ENCODE data around the gene PSMG3. TPM values are rescaled to one million over a fixed set of nuclear protein-coding genes. Genes with fewer than 3 reads are reported as not detected.

PSMG3 gene
- total and polyA plus RNA-seq, 2 experiments from 2014 or later, result 28.3 to 84.8 TPM

DNA sequence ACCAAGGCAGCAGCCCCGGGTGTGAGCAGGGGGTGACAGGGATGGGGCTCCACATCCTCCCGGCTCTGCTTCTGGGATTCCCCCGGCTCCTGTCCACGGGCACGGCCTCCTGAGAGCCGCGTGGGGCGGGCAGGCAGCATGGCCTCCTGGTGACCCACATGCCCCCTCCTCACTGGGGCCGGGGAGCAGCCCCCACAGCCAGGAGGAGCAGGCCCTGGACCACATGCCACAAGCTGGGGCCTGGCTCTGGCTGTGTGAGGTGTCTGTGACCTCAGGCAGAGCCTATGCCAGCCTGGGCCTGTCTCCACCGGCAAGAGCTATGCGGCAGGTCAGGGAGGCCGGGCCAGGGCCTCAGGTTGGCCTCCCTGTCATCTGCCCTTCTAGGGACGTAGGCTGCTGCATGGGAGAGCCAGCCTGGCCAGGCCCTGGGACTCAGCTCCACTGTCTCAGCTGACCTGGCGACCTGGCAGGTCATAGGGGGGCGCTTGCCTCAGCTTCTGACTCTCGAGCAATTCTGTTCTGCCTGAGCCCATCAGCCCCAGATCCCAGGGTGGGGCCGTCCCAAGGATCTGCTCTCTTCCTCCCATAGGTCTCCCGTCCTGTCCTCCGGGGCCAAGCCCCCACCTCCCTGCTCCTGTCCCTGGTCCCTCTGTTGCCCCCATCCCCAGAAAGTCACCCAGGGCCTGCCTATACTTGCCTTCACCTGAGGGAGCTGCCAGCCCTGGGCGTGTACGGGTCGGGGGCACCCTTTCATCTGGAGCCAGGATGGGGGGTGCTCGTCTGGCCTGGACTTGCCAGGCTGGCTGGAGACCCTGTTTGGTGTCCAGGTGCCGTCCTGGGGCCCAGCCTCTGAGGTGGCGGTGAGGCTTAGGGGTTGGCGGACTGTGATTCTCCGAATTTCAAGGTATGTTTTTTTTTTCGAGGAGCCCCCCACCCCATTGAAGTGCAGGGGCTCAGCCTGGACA lies 9.9 kb downstream of the PSMG3 start:
- Histone ChIP-seq H3K79me2 (replicated peaks; ENCODE audit: insufficient read depth) (no peaks in the 10 kb centered on the region), H3F3A (replicated peaks; ENCODE audit: low read depth) (no peaks in the 10 kb centered on the region), H3K4me2 (no peak overlapping the region), H2AFZ (no peak overlapping the region), H3K36me3 (ENCODE audit: insufficient read depth) (no peaks in the 10 kb centered on the region), H3K4me3 (no peak overlapping the region), H3K27me3 (ENCODE audit: insufficient read depth) (no peaks in the 10 kb centered on the region), H4K20me1 (replicated peaks; ENCODE audit: insufficient read depth) (no peaks in the 10 kb centered on the region), H3K27ac (ENCODE audit: low read depth) (no peak overlapping the region), H3K4me1 (ENCODE audit: insufficient read depth) (peaks cover 9% of the 10 kb centered on the region; the same call in 1 of the 2 replicates), H3K9me2 (ENCODE audit: insufficient read depth) (no peaks in the 10 kb centered on the region)
- no peak overlapping the region for H3K4me3 Mint-ChIP-seq
- peaks cover 11% of the 10 kb centered on the region for H3K4me1 Mint-ChIP-seq
- DNase-seq (ENCODE audit: low spot score) (no peak), ATAC-seq (no peak)
- H3K27me3 Mint-ChIP-seq (ENCODE audit: insufficient read depth, low read depth, poor library complexity), result peaks cover 3% of the 10 kb centered on the region
- H3K27ac Mint-ChIP-seq, result no peak overlapping the region
- no peaks in the 10 kb centered on the region for H3K9me3 Mint-ChIP-seq
- H3K36me3 Mint-ChIP-seq (ENCODE audit: low read depth), result 0 out of 3 replicates have a peak, but pooled peaks cover 2% of the 10 kb centered on the region
- TF ChIP-seq NANOG (IDR thresholded peaks at IDR 0.05; ENCODE audit: borderline replicate concordance) (no peak), REST (IDR thresholded peaks at IDR 0.05; ENCODE audit: unreplicated experiment) (no peak), STAT1 (IDR thresholded peaks at IDR 0.05; ENCODE audit: unreplicated experiment) (no peak), ETS1 (IDR thresholded peaks at IDR 0.05) (no peak)

- H3K27ac ChIP-seq (ENCODE audit: low read depth), result no peak overlapping the region
- no peak for DNase-seq (ENCODE audit: low spot score)
- no peak overlapping the region for H3K4me3 ChIP-seq
- H3K79me2 ChIP-seq (replicated peaks; ENCODE audit: insufficient read depth), result no peaks in the 10 kb centered on the region
- H4K20me1 ChIP-seq (replicated peaks; ENCODE audit: insufficient read depth), result no peaks in the 10 kb centered on the region
- Mint-ChIP-seq H3K36me3 (ENCODE audit: low read depth) (no peaks in the 10 kb centered on the region), H3K4me3 (no peak overlapping the region), H3K27ac (no peak overlapping the region), H3K9me3 (no peaks in the 10 kb centered on the region), H3K27me3 (ENCODE audit: insufficient read depth, low read depth, poor library complexity) (peaks cover 5% of the 10 kb centered on the region), H3K4me1 (peaks cover 11% of the 10 kb centered on the region)
- H3K4me2 ChIP-seq, result no peak overlapping the region
- no peaks in the 10 kb centered on the region for H3K36me3 ChIP-seq (ENCODE audit: insufficient read depth)
- H2AFZ ChIP-seq, result no peak overlapping the region
- no peaks in the 10 kb centered on the region for H3K27me3 ChIP-seq (ENCODE audit: insufficient read depth)
- no peaks in the 10 kb centered on the region for H3K9me2 ChIP-seq (ENCODE audit: insufficient read depth)
- H3K4me1 ChIP-seq (ENCODE audit: insufficient read depth), result peaks cover 9% of the 10 kb centered on the region; the same call in 1 of the 2 replicates
- H3F3A ChIP-seq (replicated peaks; ENCODE audit: low read depth), result no peaks in the 10 kb centered on the region
- ATAC-seq, result no peak
- TF ChIP-seq ETS1 (IDR thresholded peaks at IDR 0.05) (no peak), EZH2phosphoT487 (IDR thresholded peaks at IDR 0.05; ENCODE audit: unreplicated experiment) (no peak), ZNF462 (CRISPR knock-in tag; IDR thresholded peaks at IDR 0.05) (no peak)
These were observed 10.8 kb downstream of the PSMG3 start for GRCh38 chr7:1558841-1559625.
